IPS-15b (cell line): ENCODE measurements around the gene RNU6-9.
A peak's percentile ranks its signal among the peaks of the same experiment; 100 is the strongest.

Experiments used
- H3K27me3 ChIP-seq: one replicate; pipeline ENCODE4 v1.6.1; 2013; ENCODE audit warnings: low read length; ENCODE audit not compliant: control insufficient read depth, insufficient read depth
- H3K36me3 ChIP-seq: one replicate; pipeline ENCODE4 v1.6.1; 2013; ENCODE audit warnings: low read length; ENCODE audit not compliant: control insufficient read depth, insufficient read depth
- H3K4me1 ChIP-seq: one replicate; pipeline ENCODE4 v1.6.1; 2013; ENCODE audit warnings: mild to moderate bottlenecking, low read length; ENCODE audit not compliant: control insufficient read depth, insufficient read depth
- H3K4me3 ChIP-seq: one replicate; pipeline ENCODE4 v1.5.1; 2013; ENCODE audit warnings: low read depth, low read length
- H3K9ac ChIP-seq: one replicate; pipeline ENCODE4 v1.6.1; 2013; ENCODE audit warnings: low read depth, mild to moderate bottlenecking, low read length
- H3K9me3 ChIP-seq: one replicate; pipeline ENCODE4 v1.6.1; 2013; ENCODE audit warnings: mild to moderate bottlenecking, low read length; ENCODE audit not compliant: control insufficient read depth, insufficient read depth

RNU6-9 gene

DNA sequence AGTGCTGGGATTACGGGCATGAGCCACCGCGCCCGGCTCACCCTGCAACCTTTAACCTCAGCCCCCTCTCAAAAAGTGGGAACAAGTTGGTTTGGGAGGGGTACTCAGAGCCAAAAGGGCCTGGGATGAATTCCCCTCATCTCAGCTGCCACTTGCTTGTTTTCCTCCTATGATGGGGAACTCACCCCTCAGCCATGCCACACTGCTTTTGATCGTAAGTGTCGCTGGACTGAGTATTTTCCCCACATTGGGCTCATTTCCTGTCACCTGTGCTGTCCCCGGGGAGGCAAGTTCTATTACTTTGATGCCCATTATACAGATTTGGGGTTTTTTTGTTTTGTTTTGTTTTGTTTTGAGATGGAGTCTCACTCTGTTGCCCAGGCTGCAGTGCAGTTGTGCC is 13.2 kb downstream of the RNU6-9 start:
- H3K27me3 ChIP-seq: no peaks in the 10 kb centered on the region
- H3K36me3 ChIP-seq: no peaks in the 10 kb centered on the region
- H3K4me1 ChIP-seq: peaks cover 2% of the 10 kb centered on the region
- H3K4me3 ChIP-seq: no peak overlapping the region
- H3K9me3 ChIP-seq: no peaks in the 10 kb centered on the region
- no peak overlapping the region for H3K9ac ChIP-seq

GRCh38 chr19:907183-907853 is 14.0 kb downstream of the RNU6-9 start:
- no peak overlapping the region for H3K4me3 ChIP-seq

GRCh38 chr19:911197-912033 is 18.1 kb downstream of the RNU6-9 start:
- H3K9me3 ChIP-seq: no peaks in the 10 kb centered on the region
- peak overlapping the region; percentile 30 for H3K4me3 ChIP-seq
- peaks cover 2% of the 10 kb centered on the region for H3K27me3 ChIP-seq
- no peaks in the 10 kb centered on the region for H3K36me3 ChIP-seq
- H3K9ac ChIP-seq: no peak overlapping the region
- H3K4me1 ChIP-seq: peaks cover 4% of the 10 kb centered on the region

More at GRCh38 chr19:907183-907853, 14.0 kb downstream of the RNU6-9 start:
- Histone ChIP-seq H3K36me3 (no peaks in the 10 kb centered on the region), H3K4me1 (peaks cover 2% of the 10 kb centered on the region), H3K27me3 (no peaks in the 10 kb centered on the region), H3K9ac (no peak overlapping the region), H3K9me3 (no peaks in the 10 kb centered on the region)

GRCh38 chr19:912181-913079 is 19.1 kb downstream of the RNU6-9 start:
- H3K4me1 ChIP-seq: peaks cover 4% of the 10 kb centered on the region
- no peak overlapping the region for H3K9ac ChIP-seq
- no peaks in the 10 kb centered on the region for H3K36me3 ChIP-seq
- H3K27me3 ChIP-seq: peaks cover 5% of the 10 kb centered on the region
- H3K9me3 ChIP-seq: no peaks in the 10 kb centered on the region
- H3K4me3 ChIP-seq: peak overlapping the region; percentile 64

DNA sequence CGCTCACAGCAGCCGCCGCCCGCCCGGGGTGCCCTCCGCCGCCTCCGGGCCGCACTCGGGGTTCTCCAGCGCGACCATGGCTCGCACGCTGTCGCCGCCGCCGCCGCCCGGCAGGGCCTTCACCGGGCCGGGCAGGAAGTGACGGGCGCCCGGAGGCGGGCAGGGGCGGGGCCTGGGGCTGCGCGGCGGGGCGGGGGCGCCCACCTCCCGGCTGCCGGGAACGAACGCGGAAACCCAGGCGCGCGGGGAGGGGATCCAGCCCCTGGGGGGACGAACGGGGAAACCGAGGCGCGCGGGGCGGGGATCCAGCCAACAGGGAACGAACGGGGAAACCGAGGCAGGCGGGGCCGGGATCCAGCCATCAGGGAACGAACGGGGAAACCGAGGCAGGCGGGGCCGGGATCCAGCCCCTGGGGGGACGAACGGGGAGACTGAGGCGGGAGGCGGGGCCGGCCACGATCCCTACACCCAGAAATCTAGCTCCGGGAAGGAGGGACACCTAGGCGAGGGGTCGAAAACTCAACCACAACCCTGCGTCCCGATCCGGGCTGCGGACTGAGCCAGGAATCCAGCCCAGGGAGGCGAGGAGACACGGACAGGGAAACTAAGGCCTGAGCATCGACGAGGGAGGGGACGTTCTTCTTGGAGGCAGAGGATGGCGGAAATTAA is 19.9 kb downstream of the RNU6-9 start, which contains the start of gene R3HDM4:
Gene R3HDM4 (minus strand): TSS at position 140 of the 669 bp plus-strand sequence. CDS start 62 bp downstream, at position 78.
- H3K27me3 ChIP-seq: peaks cover 9% of the 10 kb centered on the region
- H3K4me3 ChIP-seq: peak within 1 kb of the TSS; percentile 65
- peaks cover 4% of the 10 kb centered on the region for H3K4me1 ChIP-seq
- H3K9ac ChIP-seq: no peak within 1 kb of the TSS
- H3K9me3 ChIP-seq: no peaks in the 10 kb centered on the region
- H3K36me3 ChIP-seq: no peaks in the 10 kb centered on the region

DNA sequence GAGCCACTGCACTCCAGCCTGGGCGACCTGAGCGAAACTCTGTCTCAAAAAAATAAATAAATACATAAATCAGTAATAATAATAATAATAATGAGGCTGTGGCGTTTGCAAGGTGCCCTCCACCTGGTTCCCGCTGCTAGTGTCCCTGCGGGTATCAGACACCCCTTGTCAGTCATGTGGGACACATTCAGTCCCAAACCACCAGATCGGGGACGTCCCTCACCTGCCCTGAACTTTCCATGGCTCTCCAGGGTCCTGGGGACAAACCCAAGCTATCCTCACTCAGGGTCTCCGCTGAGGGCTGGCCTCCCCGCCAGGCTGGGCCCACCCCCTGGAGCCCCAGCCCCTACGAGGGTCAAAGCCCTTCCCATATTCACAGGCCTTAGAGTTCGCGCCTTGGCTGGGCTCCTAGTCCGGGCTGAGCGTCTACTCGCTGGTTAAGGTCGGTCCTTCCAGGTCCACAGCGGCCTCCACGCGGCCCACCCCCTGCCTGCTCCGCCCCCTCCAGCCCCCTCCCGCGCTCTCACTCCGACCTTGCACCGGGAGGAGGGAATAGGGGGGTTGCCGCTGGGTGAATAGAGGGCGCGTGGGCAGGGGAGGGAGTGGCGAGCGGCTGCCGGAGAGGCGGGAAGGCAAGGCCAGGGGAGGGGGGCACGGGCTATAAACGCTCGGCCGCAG is 23.5 kb downstream of the RNU6-9 start:
- Histone ChIP-seq H3K4me1 (peaks cover 2% of the 10 kb centered on the region), H3K9me3 (no peaks in the 10 kb centered on the region), H3K27me3 (peaks cover 31% of the 10 kb centered on the region), H3K4me3 (peak overlapping the region; percentile 62), H3K9ac (no peak overlapping the region), H3K36me3 (no peaks in the 10 kb centered on the region)

- Histone ChIP-seq H3K27me3 (peaks cover 31% of the 10 kb centered on the region), H3K4me3 (peak within 1 kb of the TSS; percentile 62), H3K36me3 (no peaks in the 10 kb centered on the region), H3K4me1 (peaks cover 2% of the 10 kb centered on the region), H3K9me3 (no peaks in the 10 kb centered on the region), H3K9ac (no peak within 1 kb of the TSS)
These were observed 24.3 kb downstream of the RNU6-9 start, which contains the start of gene KISS1R for GRCh38 chr19:917323-918151. TSS of gene KISS1R (plus strand) at chr19:917333. CDS start at chr19:917503, 170 bp downstream.

DNA sequence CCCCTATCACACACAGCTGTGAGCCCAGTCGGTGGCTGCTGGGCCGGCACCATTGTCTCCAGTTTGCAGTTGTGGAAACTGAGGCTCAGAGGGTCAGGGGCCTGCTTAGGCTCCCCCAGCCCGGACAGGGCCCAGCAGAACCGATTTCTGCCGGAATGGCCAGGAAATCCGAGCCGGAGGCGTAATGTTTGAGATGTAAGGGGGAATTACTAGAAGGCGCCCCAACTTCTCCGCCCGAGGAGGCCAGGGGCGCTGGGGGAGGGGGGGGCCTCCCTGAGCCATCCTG is 24.8 kb downstream of the RNU6-9 start:
- Histone ChIP-seq H3K9ac (no peak overlapping the region), H3K4me1 (peaks cover 2% of the 10 kb centered on the region), H3K27me3 (peaks cover 31% of the 10 kb centered on the region), H3K9me3 (no peaks in the 10 kb centered on the region), H3K36me3 (no peaks in the 10 kb centered on the region), H3K4me3 (peak overlapping the region; percentile 62)

DNA sequence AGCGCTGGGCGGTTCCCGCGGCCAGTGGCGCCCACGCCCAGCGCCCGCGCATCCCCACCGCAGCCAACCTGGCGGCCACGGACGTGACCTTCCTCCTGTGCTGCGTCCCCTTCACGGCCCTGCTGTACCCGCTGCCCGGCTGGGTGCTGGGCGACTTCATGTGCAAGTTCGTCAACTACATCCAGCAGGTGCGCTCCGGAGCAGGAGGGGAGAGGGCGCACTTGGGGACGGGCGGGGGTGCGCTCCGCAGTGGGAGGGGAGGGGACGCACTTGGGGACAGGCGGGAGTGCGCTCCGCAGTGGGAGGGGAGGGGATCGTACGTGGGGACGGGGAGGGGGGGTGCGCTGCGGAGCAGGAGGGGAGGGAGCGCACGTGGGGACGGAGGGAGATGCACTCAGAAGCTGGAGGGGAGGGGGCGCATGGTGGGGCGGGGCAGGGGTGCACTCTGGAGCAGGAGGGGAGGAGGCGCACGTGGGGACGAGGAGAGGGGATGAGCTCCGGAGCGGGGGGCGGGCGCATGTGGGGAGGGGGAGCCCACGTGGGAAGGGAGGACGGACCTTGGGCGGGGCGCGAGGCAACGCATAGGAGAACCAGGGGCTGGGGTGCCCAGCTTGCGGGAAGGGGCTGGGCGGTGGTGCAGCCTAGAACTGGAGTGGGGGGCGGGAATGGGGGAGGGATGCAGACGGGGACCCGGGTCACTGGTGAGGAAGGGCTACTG is 25.4 kb downstream of the RNU6-9 start:
- no peak overlapping the region for H3K9ac ChIP-seq
- H3K27me3 ChIP-seq: peaks cover 31% of the 10 kb centered on the region

More for the DNA sequence above, 25.4 kb downstream of the RNU6-9 start:
- Histone ChIP-seq H3K4me1 (peaks cover under 1% of the 10 kb centered on the region), H3K4me3 (peak overlapping the region; percentile 62), H3K9me3 (no peaks in the 10 kb centered on the region), H3K36me3 (no peaks in the 10 kb centered on the region)
